H1 (cell line): ENCODE data around the gene MAS1. TPM values are rescaled to one million over a fixed set of nuclear protein-coding genes. Genes with fewer than 3 reads are reported as not detected.

Experiments used
- SP2 ChIP-seq: IDR thresholded peaks from 2 replicates; pipeline ENCODE4 v1.6.1; 2012; ENCODE audit warnings: mild to moderate bottlenecking, low read length, inconsistent platforms
- polyA plus RNA-seq, 7 experiments: library from polyadenylated mRNA; depleted of rRNA in 3 of 7; stranded (reverse) in 5 of 7; unstranded in 2 of 7; fragments of >200 nt in 5 of 7; fragments of 200-250 nt in 2 of 7; gene quantifications; 1 replicate in 5 of 7; 2 replicates in 1 of 7; 4 replicates in 1 of 7; pipeline versions ENCODE4 v1.2.1 to v1.2.3, GENCODE V29; 2011 to 2013; ENCODE audit warnings: missing spikeins in 2 of 7, mixed read lengths in 2 of 7
- total RNA-seq: library from RNA; stranded (reverse); fragmentation: NEBNext Ultra II Directional; extraction: Animal tissue kit (Norgen Biotek cat#: 25700); gene quantifications from 2 replicates; pipeline ENCODE4 v1.2.1, GENCODE V29; 2021

MAS1 gene
- total and polyA plus RNA-seq, 2 of the 8 experiments (the other 6 are each of a cell fraction or from before 2014, with no cell fraction given), result 0.02 TPM; not detected in 1

DNA sequence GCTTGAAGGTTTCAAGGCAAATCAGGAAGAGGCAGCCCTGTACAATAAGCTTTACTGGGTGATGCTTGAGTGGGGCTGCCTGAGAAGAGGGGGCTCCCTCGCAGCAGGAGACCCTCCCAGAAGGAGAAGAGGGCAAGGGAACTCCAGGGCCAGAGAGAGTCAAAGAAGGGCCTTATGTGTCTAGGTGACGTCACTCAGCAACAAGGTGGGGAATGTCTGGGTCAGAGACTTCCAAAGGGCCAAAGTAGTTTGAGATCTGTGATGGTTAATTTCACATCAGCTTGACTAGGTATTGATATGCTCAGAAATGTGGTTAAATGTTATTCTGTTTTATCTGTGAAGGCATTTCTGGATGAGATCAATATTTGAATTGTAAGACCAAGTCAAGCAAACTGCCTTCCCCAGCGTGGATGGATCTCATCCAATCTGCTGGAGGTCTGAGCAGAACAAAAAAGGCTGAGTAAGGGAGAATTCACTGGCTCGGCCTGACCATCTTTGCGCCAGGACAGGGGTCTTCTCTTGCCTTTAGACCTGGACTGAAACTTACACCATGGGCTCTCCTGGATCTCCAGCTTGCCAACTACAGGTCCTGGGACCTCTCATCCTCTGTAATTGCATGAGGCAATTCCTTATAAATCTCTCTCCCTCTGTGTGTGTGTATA is 35.9 kb downstream of the MAS1 start (continued):
- TF ChIP-seq SP2, result no peak
